ENCODE results near the gene CZIB. TPM values are rescaled to one million over a fixed set of nuclear protein-coding genes. Genes with fewer than 3 reads are reported as not detected.

The CZIB gene
- total RNA-seq, 1 donor from 2014 or later, result 65.0 TPM

DNA sequence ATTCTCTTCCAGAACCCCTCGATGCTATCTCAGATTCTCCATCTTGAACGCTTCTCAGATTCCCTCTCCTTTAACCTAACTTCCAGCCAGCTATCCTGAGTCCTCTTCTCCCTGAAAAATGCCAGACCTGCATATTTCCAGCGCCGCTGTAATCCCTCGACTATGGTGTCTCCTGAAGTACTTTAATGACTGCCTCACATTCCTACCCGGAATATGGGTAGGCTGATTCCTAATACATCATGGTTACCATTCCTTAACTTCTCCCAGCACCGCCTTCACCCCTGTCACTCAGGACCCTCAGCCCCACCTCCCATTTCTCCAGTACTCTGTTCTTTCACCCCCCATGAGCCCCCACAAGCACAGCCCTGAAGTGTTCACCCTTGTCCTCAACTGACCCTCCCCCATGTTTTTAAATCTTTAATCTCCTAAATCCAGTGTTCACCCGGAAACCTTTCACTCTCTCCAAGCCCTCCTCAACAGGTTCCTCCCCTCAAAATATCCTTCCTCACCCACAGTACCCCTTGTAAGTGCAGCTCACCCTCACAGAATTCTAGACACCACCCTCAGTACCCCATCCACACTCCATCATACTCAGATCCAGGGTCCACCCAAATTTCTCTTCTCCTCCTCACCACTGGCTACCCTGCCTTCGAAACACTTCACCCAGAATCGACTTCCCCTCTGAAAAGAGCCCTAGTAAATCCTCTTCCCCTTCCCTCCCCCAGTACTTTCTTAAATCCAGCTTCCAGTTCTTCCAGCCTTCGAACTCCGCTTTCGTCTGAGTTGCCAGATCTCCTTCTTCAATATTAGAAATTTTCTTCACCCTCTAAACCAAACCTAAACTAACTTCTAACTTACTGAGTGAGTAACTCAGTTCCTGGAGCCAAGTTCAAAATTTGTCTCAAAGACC is 22.9 kb downstream of the CZIB start:
- Mint-ChIP-seq H3K27me3 (ENCODE audit: unreplicated experiment) (peaks cover 10% of the 10 kb centered on the region), H3K36me3 (ENCODE audit: low read depth, unreplicated experiment) (peaks cover 12% of the 10 kb centered on the region), H3K4me3 (ENCODE audit: unreplicated experiment) (peak overlapping the region; percentile 92), H3K9me3 (ENCODE audit: unreplicated experiment) (no peaks in the 10 kb centered on the region), H3K4me1 (ENCODE audit: unreplicated experiment) (peaks cover 23% of the 10 kb centered on the region), H3K27ac (ENCODE audit: unreplicated experiment) (peak overlapping the region; percentile 87)
- TF ChIP-seq, protein P1, sequence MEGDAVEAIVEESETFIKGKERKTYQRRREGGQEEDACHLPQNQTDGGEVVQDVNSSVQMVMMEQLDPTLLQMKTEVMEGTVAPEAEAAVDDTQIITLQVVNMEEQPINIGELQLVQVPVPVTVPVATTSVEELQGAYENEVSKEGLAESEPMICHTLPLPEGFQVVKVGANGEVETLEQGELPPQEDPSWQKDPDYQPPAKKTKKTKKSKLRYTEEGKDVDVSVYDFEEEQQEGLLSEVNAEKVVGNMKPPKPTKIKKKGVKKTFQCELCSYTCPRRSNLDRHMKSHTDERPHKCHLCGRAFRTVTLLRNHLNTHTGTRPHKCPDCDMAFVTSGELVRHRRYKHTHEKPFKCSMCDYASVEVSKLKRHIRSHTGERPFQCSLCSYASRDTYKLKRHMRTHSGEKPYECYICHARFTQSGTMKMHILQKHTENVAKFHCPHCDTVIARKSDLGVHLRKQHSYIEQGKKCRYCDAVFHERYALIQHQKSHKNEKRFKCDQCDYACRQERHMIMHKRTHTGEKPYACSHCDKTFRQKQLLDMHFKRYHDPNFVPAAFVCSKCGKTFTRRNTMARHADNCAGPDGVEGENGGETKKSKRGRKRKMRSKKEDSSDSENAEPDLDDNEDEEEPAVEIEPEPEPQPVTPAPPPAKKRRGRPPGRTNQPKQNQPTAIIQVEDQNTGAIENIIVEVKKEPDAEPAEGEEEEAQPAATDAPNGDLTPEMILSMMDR (IDR thresholded peaks at IDR 0.05; ENCODE audit: unreplicated experiment), result no peak
- DNase-seq (ENCODE audit: low spot score), result no peak

DNA sequence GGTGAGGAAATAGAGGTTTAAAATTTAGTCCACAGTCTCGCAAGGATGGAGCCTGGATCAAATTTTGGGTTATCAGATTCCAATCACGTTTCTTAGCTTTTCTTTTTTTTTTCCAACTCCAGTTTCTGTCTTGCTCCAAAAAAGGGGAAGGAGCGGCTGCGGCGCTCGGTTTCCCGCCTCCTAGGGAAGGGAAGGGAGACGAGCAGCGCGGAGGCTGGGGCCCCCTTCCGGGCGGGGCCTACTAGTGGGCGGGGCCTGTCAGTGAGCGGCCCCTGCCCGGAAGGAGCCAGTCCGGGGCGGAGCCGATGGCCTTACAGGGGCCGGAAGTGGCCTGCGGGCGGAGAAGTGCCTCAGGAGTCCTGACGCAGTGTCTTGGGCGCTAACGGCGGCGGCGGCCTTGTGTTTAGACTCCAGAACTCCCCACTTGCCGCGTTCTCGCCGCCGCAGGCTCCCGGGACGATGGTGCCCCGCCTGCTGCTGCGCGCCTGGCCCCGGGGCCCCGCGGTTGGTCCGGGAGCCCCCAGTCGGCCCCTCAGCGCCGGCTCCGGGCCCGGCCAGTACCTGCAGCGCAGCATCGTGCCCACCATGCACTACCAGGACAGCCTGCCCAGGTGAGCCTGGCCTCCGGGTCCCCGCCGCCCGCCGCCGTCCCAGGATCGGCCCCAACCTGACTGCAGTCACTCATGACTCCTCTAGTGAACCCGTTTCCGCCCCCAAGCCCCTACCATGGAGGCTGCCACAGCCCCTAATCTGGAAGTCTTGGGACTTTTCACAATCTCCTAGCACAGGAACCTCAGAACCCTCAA is 23.7 kb downstream of the CZIB start, which contains the start of gene CPT2:
CPT2 (plus strand) TSS at position 340 of the 806 bp plus-strand sequence; CDS start at position 460, 120 bp downstream.
- Mint-ChIP-seq H3K27ac (ENCODE audit: unreplicated experiment) (peak within 1 kb of the TSS; percentile 87), H3K4me3 (ENCODE audit: unreplicated experiment) (peak within 1 kb of the TSS; percentile 92), H3K36me3 (ENCODE audit: low read depth, unreplicated experiment) (peaks cover 6% of the 10 kb centered on the region), H3K27me3 (ENCODE audit: unreplicated experiment) (peaks cover 12% of the 10 kb centered on the region), H3K4me1 (ENCODE audit: unreplicated experiment) (peaks cover 23% of the 10 kb centered on the region), H3K9me3 (ENCODE audit: unreplicated experiment) (no peaks in the 10 kb centered on the region)
- TF ChIP-seq, protein P1 (IDR thresholded peaks at IDR 0.05; ENCODE audit: unreplicated experiment), result no peak
- DNase-seq (ENCODE audit: low spot score), result peak; percentile 83

DNA sequence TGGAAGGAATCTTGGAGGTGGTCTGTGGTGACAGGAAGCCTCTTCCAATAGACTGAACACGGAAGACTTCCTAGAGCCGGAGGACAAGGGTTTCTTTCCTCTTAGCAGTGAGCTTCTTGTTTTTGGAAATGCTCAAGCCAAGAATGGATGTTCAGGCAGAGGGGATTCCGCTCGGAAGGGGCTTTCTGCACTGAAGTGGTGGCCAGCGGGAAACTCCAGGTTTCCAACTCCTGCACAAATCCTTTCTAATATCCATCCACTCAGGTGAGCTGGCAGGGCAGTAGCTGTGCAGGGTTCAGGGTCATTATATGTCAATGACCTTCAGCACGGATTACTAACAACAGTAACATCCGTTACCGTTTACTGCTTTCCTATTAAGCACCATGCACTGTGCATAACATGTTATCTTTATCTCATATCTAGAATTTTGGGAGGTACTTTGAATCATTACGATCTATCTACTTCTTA is 24.4 kb downstream of the CZIB start:
- Mint-ChIP-seq H3K36me3 (ENCODE audit: low read depth, unreplicated experiment) (peaks cover 6% of the 10 kb centered on the region), H3K27me3 (ENCODE audit: unreplicated experiment) (peaks cover 12% of the 10 kb centered on the region), H3K4me1 (ENCODE audit: unreplicated experiment) (peaks cover 23% of the 10 kb centered on the region), H3K9me3 (ENCODE audit: unreplicated experiment) (no peaks in the 10 kb centered on the region), H3K27ac (ENCODE audit: unreplicated experiment) (peak overlapping the region; percentile 48), H3K4me3 (ENCODE audit: unreplicated experiment) (peak overlapping the region; percentile 85)
- no peak for DNase-seq (ENCODE audit: low spot score)
- TF ChIP-seq, protein P1 (IDR thresholded peaks at IDR 0.05; ENCODE audit: unreplicated experiment), result no peak

DNA sequence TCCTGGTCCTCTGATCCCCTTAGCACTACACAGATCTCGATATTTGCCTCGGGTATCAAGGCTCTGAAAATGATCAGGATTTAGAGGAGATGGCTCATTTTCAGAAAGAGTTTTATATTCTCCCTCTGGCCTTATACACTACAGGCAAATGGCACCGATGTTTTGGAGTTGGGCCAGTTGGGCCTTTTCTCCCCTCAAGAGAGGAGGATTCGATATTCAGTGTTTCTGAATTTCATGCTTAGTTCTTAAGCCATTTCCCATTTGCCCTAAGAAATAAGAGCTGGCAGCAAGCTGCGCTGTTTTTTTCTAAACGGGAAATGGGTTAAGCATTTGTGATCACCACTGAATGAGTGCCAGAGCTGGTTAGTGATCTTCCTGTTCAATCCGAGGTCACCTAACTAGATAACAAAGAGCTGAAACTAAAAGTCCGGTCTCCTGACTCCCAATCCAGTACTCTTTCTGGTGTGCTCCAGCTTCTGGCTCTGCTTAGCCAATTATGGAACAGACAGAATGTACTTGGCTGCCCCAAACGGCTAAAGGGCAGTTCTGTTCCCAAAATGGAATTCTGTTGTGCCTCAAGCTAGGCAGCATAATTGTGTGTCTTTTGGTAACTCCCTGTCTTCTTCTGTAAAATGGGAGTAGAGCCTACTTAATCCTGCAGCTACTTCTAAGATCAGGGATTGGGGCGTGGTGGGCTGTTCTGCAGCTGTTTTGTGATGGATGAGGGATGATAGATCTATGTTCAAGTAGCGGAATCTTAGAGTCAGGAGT is 25.0 kb downstream of the CZIB start:
- no peak for DNase-seq (ENCODE audit: low spot score)
- H3K4me3 Mint-ChIP-seq (ENCODE audit: unreplicated experiment), result peak overlapping the region; percentile 85
- peaks cover 30% of the 10 kb centered on the region for H3K4me1 Mint-ChIP-seq (ENCODE audit: unreplicated experiment)
- H3K27me3 Mint-ChIP-seq (ENCODE audit: unreplicated experiment), result peaks cover 15% of the 10 kb centered on the region
- no peaks in the 10 kb centered on the region for H3K9me3 Mint-ChIP-seq (ENCODE audit: unreplicated experiment)
- H3K27ac Mint-ChIP-seq (ENCODE audit: unreplicated experiment), result peak overlapping the region; percentile 48
- peaks cover 6% of the 10 kb centered on the region for H3K36me3 Mint-ChIP-seq (ENCODE audit: low read depth, unreplicated experiment)
- TF ChIP-seq, protein P1 (IDR thresholded peaks at IDR 0.05; ENCODE audit: unreplicated experiment), result no peak
